Measurements from ENCODE around the gene BCL6. TPM values are rescaled to one million over a fixed set of nuclear protein-coding genes. Genes with fewer than 3 reads are reported as not detected.

Gene BCL6
- total RNA-seq, 1 donor from 2014 or later: 8.9 TPM

DNA sequence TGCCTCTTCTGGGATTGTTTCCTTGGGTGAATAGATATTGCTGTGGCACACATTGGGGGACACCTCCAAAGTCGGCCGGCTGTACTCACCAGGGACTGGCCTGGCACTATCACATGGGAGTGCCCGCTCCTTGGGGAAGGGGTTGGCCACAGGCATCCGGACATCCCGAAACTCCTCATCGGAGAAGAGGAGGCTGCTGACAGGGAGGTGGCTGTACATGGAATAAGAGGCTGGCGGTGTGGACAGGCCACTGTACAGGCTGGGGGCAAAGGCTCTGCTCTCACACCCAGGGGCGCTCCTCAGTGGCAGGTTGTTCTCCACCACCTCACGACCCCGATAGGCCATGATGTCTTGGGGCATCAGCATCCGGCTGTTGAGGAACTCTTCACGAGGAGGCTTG is 15.7 kb downstream of the BCL6 start:
- DNase-seq (ENCODE audit: low read depth): no peak
- peaks cover 11% of the 10 kb centered on the region for H3K36me3 ChIP-seq (ENCODE audit: control insufficient read depth, insufficient read depth, low read length)
- no peaks in the 10 kb centered on the region for H3K27me3 ChIP-seq (ENCODE audit: control insufficient read depth, insufficient read depth, low read length)
- TF ChIP-seq, protein P1, sequence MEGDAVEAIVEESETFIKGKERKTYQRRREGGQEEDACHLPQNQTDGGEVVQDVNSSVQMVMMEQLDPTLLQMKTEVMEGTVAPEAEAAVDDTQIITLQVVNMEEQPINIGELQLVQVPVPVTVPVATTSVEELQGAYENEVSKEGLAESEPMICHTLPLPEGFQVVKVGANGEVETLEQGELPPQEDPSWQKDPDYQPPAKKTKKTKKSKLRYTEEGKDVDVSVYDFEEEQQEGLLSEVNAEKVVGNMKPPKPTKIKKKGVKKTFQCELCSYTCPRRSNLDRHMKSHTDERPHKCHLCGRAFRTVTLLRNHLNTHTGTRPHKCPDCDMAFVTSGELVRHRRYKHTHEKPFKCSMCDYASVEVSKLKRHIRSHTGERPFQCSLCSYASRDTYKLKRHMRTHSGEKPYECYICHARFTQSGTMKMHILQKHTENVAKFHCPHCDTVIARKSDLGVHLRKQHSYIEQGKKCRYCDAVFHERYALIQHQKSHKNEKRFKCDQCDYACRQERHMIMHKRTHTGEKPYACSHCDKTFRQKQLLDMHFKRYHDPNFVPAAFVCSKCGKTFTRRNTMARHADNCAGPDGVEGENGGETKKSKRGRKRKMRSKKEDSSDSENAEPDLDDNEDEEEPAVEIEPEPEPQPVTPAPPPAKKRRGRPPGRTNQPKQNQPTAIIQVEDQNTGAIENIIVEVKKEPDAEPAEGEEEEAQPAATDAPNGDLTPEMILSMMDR (IDR thresholded peaks at IDR 0.05; ENCODE audit: insufficient read depth, low read length, poor library complexity, severe bottlenecking): no peak
- H3K4me3 ChIP-seq (ENCODE audit: low read depth, low read length): no peak overlapping the region

DNA sequence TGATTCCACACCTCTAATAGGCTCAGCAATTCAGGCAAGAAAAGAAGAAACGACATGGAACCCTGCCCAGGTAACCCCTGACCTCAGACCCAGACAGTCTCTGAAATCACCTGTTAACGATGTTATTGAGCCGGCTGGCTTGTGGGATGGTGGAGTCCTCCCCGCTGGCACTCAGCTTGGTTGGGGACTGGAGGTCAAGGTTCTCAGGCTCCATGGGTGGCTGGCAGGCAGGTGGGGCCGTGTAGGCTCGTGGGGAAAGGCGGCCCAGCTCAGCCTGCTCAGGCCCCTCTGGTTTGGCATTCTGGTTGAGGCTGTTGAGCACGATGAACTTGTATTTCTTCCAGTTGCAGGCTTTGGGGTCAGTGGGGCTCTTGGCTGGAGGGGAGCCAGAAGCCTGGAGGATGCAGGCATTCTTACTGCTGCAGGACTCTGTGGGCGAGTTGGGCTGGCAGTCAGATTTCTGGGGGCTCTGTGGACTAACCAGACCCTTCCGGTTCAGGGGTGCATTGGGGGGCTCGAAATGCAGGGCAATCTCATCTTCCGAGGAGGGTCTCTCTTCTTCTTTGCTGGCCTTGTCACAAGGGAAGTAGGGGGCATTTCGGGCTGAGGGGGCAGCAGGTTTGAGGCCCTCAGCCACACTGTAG is 16.2 kb downstream of the BCL6 start:
- Histone ChIP-seq H3K36me3 (ENCODE audit: control insufficient read depth, insufficient read depth, low read length) (peaks cover 11% of the 10 kb centered on the region), H3K27me3 (ENCODE audit: control insufficient read depth, insufficient read depth, low read length) (no peaks in the 10 kb centered on the region), H3K4me3 (ENCODE audit: low read depth, low read length) (no peak overlapping the region)
- TF ChIP-seq, protein P1 (IDR thresholded peaks at IDR 0.05; ENCODE audit: insufficient read depth, low read length, poor library complexity, severe bottlenecking): no peak
- no peak for DNase-seq (ENCODE audit: low read depth)

DNA sequence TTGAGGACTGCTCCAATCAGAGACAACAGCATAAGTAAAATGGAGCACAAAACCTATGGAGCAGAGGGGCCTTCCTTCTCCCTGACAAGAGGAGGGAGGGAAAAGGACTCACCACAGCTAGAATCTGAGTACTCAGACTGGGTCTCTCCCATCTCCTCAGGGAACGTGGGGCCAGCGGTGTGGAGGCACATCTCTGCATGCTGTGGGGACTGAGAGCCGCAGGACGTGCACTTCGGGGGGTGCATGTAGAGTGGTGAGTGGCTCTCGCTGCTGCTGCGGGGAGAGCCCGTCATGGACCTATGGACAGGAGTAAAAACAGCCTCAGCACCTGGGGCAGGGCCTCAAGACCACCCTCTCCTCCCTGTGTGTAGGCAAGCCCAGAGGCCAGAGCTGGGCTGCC is 17.0 kb downstream of the BCL6 start:
- TF ChIP-seq, protein P1 (IDR thresholded peaks at IDR 0.05; ENCODE audit: insufficient read depth, low read length, poor library complexity, severe bottlenecking): no peak
- H3K36me3 ChIP-seq (ENCODE audit: control insufficient read depth, insufficient read depth, low read length): peaks cover 10% of the 10 kb centered on the region
- DNase-seq (ENCODE audit: low read depth): no peak
- H3K27me3 ChIP-seq (ENCODE audit: control insufficient read depth, insufficient read depth, low read length): no peaks in the 10 kb centered on the region
- no peak overlapping the region for H3K4me3 ChIP-seq (ENCODE audit: low read depth, low read length)

DNA sequence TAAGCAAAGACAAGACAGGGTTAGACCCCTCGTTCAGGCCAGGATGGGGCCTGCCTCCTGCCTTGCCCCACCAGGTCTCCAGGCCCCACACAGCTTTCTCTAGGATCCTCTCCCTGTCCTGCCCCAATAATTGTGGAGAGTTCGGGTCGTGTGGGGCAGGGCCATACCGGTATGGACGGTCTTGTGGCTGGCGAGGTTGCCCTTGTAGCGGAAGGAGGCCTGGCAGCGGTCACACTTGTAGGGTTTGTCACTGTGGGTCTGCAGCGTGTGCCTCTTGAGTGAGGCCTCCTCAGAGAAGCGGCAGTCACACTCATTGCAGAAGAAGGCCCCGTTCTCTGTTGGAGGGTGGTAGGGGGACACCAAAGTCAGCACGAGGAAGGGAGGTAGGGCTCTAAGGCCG is 18.7 kb downstream of the BCL6 start:
- no peak for DNase-seq (ENCODE audit: low read depth)
- H3K27me3 ChIP-seq (ENCODE audit: control insufficient read depth, insufficient read depth, low read length): no peaks in the 10 kb centered on the region
- H3K4me3 ChIP-seq (ENCODE audit: low read depth, low read length): no peak overlapping the region
- TF ChIP-seq, protein P1 (IDR thresholded peaks at IDR 0.05; ENCODE audit: insufficient read depth, low read length, poor library complexity, severe bottlenecking): no peak
- H3K36me3 ChIP-seq (ENCODE audit: control insufficient read depth, insufficient read depth, low read length): peaks cover 10% of the 10 kb centered on the region

DNA sequence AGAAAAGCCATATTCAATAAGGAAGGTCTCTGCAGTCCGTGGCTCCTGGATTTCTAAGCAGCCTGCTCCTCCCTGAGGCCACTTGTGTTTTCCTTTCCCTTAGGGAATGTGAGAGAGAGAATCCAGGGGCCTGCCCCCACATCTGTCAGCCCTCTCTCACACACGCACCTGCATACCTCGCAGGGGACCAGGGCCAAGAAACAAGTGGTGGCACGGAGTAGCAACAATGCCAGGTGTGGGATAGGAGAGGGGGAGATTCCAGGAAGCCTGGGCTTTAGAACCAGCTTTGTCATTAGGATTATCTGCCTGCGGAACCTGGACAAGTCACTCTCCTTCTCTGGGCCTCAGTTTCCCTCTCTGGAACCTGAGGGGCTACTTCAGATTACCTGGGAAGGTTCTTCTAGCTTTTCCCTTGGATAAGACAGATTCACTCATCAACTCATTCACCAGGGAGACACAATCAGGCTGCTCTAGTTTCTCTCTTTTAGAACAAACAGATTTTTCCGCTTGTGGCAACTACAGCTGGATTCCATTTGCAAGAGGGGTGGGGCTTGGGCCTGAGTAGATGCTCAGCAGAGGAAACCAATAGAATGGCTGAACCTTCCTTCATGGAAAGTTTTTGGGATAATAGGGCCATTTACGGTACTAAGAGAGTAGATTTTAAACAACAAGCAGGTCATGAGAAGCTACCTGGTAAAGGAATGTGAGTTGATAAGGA is 19.5 kb downstream of the BCL6 start:
- Histone ChIP-seq H3K27me3 (ENCODE audit: control insufficient read depth, insufficient read depth, low read length) (no peaks in the 10 kb centered on the region), H3K4me3 (ENCODE audit: low read depth, low read length) (no peak overlapping the region), H3K36me3 (ENCODE audit: control insufficient read depth, insufficient read depth, low read length) (peaks cover 10% of the 10 kb centered on the region)
- no peak for DNase-seq (ENCODE audit: low read depth)
- TF ChIP-seq, protein P1 (IDR thresholded peaks at IDR 0.05; ENCODE audit: insufficient read depth, low read length, poor library complexity, severe bottlenecking): no peak
